CD4-positive, alpha-beta T cell treated with Interleukin-4 for 1 hour (primary cell): Measurements from ENCODE around the gene PYGO1.
"Not testable (repeated sequence)": the region's sequence is repeated elsewhere in the genome, so short reads cannot be mapped to it uniquely, and the experiment has no call there.

Experiments used
- DNase-seq, 2 donors: peaks; one replicate each; pipeline ENCODE4 v3.0.0-alpha.2; 2020 to 2022

Gene PYGO1, protein sequence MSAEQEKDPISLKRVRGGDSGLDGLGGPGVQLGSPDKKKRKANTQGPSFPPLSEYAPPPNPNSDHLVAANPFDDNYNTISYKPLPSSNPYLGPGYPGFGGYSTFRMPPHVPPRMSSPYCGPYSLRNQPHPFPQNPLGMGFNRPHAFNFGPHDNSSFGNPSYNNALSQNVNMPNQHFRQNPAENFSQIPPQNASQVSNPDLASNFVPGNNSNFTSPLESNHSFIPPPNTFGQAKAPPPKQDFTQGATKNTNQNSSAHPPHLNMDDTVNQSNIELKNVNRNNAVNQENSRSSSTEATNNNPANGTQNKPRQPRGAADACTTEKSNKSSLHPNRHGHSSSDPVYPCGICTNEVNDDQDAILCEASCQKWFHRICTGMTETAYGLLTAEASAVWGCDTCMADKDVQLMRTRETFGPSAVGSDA

DNA sequence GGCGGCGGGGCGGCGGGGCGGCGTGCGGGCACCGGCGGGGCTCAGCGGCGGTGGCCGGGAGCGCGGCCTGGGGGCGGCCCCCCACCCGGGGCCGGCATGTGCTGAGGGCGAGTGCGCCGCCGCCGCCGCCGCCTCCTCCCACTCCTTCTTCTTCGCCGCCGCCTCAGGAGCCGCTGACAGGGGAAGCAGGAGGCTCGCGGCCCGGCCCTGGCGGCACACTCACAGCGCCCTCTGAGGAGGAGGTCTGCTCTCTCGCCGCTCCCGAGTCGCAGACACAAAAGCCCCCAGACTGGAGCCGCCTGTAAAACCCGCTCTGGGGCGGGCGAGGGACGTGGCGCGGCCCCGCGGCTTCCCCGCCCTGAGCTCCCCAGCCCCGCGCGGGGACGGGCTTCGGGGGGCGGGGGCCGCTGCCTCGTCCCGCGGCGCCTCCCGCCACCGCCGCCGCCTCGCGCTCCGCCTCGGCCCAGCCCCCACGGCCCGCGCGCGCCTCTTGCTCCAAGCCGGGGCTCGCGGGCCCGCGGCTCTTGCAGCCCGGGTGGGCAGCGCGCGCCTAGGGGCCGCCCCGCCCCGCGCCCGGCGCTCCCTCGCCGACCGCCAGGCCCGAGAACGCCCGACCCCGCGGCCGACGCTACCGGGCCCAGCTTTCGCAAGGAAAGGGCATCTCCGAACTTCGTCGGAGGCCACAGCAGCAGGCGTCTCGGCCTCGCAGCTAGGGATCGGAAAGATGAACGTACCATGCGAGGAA, at the start of gene PYGO1:
TSS of gene PYGO1 (minus strand) at position 276 of the 745 bp plus-strand sequence. CDS start 462 bp downstream, outside the sequence.
- peak in 1 of 2 donors; percentile 4 for DNase-seq

DNA sequence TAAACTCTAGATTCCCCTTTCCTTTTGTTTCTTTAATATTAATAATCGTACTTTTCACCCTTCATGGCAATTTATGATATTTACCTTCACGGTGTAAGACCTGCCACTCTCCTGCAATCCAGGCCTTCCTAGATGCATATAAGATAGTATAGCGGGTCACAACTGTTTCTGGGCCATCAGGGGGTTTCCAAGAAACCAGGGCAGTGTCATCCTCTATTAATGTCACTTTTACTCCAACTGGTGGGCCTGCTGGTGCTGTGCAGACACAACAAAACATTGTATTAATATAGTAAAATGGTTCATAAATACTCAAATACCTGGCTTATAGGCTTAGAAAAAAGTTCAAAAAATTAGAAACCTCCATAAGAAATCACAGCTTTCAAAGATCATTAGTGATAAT, 48.9 kb upstream of the PYGO1 start:
- DNase-seq, result no peak

DNA sequence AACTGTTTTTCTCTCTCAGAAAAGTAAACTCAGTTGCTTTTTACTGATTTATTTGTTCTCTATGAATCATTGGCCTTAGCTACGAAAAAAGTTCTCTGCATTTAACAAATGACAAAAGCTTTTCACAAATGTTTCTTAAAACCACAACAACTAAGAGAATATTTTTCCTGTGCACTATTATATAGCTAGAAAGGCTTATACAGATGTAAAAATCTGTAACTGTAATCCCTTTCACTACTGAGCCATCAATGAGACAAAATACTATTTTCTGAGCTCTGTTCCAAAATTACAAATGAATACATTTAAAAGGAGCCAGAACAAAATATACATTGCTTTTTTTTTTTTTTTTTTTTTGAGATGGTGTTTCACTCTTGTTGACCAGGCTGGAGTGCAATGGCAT, 45.6 kb upstream of the PYGO1 start:
- DNase-seq, result no peak

DNA sequence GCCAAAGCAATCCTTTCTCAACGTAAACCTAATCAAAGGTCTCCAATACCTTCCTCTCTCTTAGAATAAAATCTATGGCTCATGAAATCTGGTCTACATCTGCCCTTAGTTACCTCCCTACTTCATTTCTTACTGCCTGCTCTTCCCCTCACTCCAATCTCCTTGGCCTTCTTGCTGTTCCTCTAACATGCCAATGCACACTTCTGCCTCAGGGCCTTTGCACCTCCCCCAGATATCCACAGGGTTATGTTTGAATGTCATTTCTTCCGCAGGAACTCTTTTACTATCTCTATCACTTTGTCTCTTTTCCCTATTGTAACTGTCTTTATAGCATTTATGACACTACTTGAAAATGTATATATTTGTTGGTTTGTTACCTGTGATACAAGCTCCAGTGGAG, 44.3 kb upstream of the PYGO1 start:
- DNase-seq, result no peak

DNA sequence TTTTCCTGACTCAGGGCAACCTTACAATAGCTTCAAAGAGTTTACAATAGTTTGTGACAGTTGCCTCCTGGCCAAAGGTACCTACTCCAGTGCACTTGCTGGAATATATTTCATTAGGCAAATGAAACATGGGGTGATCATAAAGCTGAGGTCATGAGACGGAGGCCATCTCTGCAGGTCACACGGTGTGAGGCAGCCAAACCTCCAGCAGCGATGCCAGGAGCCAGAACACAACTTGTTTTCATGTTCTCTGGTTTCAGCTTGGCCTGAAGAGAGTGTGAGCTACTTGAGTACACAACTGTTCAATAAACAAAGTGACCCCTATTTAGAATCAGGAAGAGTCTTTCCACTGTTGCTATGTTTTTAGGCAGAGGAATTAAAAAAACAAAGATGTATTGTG, 42.7 kb upstream of the PYGO1 start:
- DNase-seq, result no peak

DNA sequence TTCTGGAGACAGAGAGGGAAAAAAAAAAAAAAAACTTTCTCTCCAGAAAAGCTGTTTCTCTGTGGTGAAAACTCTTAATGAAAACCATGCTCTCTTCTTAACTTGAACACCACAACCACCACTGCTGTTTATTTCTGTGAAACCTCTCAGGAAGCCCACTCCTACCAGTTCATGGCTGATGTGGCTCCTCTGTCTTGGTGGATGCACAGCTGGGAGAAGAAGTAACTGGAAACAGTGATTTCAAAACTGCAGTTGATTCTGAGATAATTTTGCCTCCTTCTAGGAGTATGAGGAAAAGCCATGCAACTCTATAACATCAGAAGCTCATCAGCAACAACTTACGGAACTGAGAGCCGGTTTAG, 40.2 kb upstream of the PYGO1 start:
- no peak for DNase-seq

DNA sequence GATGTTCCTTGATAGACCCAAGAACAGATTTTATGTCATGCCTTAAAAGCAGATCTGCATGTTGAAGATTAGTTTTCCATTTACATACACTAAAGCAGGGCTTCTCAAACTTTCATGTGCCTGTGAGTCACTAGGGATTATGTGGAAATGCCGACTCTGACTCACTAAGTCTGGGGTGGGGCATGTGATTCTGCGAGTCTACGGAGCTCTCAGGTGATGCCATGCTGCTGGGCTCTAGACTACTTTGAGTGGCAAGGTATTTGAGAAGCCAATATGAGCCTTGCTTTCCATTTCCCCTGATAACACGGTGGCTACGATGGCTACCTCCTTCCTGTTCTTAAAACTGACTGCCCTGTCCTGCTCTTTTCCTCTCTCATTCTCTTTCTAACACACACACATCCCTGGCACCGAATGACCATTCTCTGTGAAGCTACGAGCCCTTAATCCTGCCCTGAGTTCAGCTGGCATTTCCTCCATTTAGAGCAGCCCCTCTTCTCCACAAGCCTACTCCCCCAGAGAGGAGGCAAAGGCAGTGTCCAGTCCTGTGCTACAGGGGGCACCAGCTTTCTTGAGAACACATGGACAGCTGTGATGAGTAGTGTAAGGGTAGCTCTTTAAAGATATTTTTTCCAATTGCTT, 39.7 kb upstream of the PYGO1 start:
- no peak for DNase-seq

DNA sequence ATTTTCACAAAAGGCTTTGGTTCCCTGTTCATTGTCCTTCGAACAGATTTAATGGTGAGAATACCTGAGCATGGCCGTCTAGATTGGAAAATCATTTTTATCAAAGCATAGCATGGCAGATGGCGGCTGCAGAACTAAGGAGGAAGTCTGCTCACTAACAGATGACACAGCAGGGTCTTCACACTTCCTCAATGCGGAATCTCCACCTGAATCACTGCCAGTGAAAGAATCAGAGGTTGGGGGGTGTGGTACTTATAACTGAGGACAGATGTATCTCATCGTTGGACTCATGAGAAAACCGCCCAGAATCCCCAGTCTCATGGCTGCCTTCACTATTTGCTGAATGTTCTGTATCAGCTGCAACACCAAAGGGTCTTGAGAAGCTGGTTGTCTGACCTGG, 31.6 kb upstream of the PYGO1 start:
- no peak for DNase-seq

DNA sequence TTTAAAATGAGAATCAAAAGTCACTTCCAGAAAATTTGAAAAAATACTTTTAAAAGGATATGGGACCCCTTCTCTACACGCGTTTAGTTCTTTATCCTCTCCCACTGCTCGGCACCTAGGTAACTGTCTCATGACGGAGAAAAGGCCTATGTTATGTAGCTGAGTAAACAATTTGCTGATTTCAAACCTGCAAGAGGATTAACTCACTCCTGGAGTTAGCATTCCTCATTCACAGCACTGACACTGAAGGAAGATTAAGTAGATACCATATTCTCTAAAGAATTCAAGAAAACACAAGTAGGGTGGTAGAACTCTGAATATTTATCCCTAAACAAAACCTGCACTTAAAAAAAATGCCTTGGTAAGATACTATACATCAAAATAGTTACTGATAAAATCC, 30.2 kb upstream of the PYGO1 start:
- DNase-seq, result no peak

DNA sequence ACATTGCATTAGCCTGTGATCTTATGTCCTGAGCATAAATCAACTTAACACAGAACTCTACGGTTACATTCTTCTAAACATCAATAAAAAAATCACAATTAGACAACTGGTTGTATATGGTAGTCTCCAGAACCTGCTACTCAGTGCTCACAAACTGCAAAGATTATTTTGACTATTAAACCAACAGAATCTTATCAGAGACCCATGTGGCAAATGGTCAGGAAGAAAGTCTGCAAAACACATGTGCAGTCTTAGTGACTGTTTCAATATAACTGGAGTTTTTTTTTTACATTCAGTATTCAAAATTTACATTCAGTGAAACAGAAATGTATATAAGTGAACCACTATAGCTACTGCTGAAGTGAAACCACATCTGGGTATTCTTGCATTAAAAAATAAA, 27.3 kb upstream of the PYGO1 start:
- no peak for DNase-seq

DNA sequence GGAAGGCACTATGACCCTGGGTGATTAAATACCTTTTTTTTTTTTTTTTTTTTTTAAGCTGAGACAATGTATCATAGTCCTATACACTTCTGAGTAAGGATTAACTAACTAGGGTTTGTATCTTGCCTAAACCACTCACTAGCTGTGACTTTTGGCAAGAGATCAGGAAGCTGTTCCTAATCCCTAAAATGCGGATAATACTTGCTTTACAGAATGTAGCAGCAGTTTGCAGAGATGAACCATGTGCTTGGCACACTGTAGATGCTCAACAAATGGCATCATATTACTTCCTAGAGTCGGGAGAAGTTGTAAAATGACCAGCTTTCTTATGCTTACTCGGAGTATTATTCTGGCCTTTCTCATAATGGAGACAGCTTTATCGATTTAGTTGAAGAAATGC, 25.6 kb upstream of the PYGO1 start:
- DNase-seq, result no peak

DNA sequence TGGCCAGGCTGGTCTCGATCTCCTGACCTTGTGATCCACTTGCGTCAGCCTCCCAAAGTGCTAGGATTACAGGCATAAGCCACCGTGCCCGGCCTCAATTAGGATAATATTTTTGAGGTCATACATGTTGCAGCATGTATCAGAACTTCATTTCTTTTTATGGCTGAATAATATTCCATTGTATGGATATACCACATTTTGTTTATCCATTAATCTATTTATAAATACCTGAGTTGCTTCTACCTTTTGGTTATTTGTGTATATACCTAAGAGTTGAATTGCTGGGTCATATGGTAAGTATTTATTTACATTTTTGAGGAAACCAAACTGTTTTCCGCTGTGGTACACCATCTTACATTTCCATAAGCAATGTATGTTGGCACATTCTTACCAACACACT, 18.1 kb upstream of the PYGO1 start:
- no peak for DNase-seq

DNA sequence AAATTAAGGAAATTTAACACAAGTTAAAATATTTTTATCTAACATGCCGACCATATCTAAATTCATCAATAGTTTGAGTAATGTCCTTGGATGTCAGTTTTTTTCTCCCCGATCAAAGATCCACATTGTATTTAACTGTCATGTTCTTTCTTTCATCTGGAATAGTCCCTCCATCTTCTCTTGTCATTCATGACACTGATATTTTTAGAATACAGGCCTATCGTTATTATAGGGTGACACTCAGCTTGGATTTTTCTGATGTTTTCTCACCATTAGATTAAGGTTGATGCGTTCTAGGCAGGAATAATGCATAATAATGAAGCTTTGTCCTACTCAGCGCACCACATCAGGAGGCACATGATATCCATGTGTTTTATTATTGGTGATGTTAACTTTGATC, 13.2 kb upstream of the PYGO1 start:
- no peak for DNase-seq

DNA sequence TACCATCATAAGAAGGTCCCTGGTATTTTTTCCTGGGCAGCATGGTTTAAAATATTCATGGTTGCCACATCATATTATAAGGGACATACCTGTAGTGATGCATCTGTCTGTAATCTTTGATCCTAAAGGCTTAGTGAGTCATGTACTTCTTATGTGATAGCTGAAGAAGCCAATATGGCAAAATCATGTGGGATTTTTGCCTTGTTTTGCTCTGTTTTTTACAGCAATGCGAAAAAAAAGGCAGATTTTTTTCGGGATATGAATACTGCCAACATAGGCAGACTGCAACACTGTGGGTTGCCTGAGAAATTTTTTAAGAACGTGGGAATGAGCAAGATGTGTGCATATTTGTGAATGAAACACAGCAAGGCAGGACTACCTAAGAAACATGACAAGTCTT, 11.3 kb upstream of the PYGO1 start:
- no peak for DNase-seq

DNA sequence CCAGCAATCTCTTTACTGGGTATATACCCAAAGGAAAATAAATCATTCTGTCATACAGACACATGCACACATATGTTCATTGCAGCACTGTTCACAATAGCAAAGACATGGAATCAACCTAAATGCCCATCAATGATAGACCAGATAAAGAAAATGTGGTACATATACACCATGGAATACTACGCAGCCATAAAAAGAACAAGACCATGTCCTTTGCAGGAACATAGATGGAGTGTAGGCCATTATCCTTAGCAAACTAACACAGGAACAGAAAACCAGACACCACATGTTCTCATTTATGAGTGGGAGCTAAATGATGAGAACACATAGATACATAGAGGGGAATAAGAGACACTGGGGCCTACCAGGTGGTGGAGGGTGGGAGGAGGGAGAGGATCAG, 4.9 kb upstream of the PYGO1 start:
- not testable (repeated sequence) for DNase-seq

DNA sequence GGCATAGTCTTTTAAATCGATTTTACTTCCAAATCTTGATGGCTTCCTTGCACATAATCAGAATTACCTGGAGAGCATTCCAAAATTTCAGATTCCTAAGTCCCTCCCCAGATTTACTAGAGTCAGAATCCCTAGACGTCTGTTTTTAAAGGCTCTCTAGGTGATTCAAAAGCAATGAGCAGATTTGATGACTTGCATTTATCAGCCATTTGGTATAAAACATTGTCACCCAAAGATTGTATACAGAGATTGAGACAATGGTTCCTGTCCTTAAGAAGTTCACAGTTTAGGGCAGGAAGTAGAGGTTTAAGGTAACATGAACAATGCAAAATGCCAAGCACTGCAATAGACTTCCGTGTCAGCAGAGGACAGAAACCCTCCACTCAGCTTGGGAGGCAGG, 2.6 kb upstream of the PYGO1 start:
- no peak for DNase-seq

DNA sequence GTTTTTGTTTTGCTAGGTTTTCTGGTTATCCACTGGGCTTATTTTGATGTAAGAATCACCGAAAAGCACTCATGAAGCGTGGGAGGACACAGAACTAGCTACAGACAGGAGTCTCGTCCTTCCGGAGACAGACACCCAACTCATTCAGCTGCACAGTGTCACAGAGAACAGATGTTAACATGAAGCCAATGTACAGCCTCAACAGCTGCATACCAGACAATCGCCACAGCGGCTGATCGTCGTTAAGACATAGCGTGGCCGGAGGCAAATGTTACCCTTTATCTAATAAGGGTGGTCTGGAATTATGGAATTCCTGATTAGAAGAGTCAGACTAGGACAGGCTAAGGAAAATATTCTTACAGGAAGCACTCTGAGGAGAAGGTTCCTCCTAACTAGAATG, 1.1 kb upstream of the PYGO1 start:
- no peak for DNase-seq

DNA sequence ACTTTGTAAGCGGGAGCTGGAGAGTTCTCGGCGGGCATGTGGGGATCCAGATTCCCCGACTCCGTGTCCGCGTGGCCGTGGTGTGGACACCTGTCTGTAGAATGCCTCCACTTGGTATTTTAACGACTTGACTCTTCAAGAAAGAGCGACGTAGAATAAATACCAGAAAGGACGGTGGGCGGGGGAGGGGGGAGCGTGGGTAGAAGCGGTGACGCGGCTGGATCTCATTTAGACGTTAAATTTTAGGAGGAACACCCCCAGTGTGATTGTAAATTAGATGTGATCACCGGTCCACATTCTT, 620 bp upstream of the PYGO1 start:
- no peak for DNase-seq

DNA sequence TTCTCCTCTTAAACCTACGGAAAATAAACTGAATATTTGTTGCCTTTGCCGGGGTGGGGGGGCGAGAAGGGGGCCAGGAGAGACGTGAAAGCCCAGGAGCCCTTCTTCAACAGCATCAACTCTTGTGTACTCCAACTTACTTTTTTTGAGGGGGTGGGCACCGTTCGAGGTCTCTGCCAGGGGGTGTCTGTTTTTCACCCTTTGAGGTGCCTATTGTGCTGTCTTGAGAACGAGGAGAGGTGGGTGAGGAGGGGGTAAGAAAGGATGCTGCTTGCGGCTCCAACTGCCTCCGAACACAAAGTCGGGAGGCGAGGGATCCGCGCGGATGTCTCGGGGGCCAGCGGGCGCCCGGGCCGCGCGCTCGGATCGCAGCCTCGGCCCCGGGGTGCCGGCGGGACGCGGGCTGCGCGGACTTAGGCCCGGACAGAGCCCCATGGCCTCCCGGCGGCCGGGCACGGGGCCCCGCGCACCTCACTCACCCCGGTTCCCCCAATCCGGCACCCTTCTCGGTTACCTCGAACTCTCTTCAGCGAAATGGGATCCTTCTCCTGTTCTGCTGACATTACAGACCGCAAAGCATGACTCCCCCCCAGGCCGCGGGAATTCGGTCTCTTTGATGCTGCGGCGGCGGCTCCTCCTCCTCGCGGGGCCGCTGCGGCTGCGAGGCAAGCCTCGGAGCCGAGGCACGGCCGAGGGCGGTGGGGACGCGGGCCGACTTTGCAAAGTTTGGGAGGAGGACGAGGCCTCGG, 650 bp downstream of the PYGO1 start:
- DNase-seq, result no peak

DNA sequence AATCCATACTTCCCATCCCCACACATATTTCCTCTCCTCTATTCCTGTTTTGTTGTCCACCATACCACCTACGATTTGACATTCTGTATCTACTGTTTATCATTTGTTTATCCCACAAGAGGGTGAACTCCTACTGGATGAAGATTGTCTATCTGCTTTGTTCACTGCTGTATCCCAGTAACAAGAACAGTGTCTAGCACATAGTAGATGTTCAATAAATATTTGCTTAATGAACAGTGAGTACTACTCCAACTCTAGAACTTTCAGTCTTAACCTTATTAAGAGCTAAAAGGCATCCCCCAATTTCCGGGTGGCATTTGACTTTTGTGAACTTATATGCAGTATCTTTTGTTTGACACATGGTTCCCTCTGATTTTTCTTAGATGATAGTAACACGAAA, 1.3 kb downstream of the PYGO1 start:
- no peak for DNase-seq

DNA sequence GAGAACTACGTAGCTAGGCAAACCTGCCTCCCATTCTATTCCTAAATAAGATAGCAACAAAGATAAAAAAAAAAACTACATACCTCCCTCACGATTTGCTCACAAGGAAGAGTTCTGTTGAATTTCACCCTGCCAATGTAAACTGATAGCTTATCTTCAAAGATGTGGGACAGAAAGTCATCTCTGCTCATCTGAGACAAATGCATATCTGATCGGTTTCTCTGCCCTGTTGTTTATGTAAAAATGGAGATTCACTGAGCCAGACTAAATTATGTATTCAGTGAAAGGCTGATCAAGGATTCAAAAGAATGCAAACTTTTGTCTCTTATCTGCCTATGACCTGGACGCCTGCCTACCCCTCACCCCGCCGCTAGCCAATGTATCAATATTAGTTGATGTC, 11.2 kb downstream of the PYGO1 start:
- DNase-seq, result no peak

DNA sequence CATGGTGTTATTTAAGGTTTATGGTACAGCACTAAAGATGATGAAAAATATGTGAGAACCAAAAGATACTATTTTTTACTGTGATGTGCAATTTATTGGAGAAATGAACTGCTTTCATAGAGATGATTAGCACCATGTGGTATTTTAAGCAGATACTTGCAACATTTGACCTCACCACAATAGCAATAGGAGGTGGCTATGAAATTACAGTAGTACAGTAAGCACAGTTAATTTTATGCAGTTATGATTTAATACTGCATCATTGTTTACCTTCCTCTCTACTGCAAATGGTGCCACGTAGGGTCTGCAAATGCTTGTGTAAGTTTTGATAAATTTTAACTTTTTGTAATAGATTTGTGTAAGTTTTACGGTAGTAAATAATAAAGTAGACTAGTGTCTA, 14.0 kb downstream of the PYGO1 start:
- no peak for DNase-seq

DNA sequence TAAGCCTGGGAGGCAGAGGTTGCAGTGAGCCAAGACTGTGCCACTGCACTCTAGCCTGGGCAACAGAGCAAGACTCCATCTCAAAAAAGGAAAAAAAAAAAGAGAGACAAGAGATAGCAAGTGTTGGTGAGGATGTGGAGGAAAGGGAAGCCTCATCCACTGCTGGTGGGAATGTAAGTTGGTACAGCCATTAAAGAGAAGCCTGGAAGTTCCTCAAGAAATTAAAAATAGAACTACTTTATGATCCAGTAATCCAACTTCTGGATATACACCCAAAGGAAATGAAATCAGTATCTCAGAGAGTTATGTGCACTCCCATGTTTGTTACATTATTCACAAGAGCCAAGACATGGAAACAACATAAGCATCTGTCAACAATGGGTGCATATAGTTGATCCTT, 14.9 kb downstream of the PYGO1 start:
- DNase-seq, result no peak
